Measurements from ENCODE around the gene GPR156.

DNA sequence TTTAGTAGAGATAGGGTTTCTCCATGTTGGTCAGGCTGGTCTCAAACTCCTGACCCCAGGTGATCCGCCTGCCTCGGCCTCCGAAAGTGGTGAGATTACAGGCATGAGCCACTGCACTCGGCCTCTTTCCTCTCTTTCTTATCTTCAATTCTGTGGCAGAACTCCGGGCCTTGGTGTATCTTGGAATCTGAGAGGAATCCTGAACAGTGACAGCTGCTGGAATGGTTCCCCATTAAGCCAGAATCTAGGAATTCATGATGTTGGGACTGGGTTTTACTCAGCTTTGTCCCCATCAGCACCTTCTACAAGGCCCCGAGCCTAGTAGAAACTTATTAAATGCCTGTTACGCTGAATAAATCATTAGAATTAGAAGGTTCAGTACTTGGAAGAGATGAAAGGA, 81.4 kb downstream of the GPR156 start:
- TF ChIP-seq CTCF (optimal IDR thresholded peaks at IDR 0.05 in 1 of 3, IDR thresholded peaks at IDR 0.05 in 1 of 3, conservative IDR thresholded peaks at IDR 0.05 in 1 of 3; ENCODE audit: extremely low read depth in 1 of 3, insufficient read depth in 2 of 3, low read length in 3 of 3) (no peak), EZH2 (IDR thresholded peaks at IDR 0.05; ENCODE audit: low read length) (no peak)

Data from keratinocyte (primary cell).